Measurements from ENCODE around the gene COG5.
A peak's percentile ranks its signal among the peaks of the same experiment; 100 is the strongest.

COG5 gene

DNA sequence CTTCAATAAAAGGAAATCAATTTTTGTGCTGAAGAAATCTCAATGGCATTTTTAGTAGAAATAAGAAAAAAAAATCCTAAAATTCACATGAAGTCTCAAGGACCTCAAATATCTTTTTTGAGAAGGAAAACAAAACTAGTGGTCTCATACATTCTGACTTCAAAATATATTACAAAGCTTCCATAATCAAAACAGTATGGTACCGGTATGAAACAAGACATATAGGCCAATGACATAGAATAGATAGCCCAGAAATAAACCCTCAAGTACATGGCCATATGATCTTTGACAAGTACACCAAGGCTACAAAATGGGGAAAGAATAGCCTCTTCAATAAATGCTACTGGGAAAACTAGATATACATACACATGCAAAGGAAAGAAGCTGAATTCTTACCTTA lies 225.6 kb downstream of the COG5 start:
- no peak for DNase-seq

DNA sequence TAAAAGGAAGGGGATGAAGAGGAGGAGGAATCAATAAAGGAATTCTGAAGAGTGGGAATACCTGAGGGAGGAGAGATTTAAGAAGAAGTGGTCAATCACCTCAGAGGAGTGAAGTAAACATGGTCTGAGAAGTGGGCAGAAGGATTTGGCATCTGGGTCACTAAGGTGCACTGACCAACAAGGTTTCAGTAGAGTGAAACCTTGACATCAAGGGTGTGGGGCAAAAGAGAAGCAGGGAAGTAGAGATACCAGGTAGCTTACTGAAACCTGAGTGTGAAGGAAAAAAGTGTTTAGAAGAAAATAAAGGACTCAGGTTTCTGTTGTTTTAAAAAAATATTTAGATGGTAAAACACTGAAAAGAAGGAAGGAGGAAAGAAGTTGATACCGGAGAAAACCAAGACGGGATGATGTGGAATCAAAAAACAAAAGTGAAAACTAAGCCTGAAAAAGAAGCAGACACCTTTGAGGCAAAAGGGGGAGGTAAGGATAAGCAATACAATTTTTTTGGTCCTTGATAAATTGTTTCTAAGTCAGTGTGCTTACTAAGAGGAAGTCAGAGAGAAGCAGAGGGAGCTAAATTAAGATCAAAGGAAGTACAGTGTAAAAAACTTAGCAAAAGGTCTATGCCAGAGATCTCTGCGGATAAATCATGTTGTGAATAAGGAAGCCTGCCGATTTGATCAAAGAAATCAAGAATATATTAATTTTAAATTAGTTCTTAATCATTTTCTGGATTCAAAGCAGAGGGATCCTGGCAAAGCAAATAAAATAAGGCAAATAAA lies 231.0 kb downstream of the COG5 start:
- DNase-seq, result no peak

DNA sequence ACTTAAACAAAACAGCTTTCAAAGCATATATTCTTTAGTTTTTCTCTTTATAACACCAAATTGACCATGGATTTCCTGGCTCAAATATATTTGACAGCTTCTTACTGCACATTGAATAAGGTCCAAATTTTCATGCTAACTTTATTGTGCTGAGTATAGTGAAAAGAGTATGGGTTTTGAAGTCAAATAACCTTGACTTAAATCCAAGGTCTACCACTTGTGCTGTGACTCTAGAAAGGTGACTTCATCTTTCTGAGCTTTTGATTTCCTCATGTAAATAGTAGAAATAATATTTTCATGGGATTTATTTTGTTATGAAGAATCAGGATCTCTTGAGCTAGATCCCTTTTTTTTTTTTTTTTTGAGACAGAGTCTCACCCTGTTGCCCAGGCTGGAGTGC lies 233.2 kb downstream of the COG5 start:
- DNase-seq, result no peak

DNA sequence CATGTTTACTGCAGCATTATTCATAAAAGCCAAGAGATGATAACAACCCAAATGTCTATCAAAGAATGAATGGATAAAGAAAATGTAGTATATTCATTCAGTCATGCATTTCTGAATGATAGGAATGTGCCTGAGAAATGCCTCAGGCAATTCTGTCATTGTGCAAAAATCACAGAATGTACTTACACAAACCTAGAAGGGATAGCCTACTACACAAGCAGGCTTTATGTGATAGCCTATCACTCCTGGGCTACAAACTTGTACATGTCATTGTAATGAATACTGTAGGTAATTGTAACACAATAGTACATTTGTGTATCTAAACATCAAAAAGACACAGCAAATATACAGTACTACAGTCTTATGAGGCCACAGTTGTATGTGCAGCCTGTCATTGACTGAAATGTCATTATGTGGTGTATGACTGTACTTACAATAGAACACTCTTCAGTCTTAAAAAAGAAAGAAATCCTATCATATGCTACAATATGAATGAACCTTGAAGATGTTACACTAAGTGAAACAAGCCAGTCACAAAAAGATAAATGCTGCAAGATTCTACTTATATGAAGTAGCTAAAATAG lies 235.6 kb downstream of the COG5 start:
- no peak for DNase-seq

DNA sequence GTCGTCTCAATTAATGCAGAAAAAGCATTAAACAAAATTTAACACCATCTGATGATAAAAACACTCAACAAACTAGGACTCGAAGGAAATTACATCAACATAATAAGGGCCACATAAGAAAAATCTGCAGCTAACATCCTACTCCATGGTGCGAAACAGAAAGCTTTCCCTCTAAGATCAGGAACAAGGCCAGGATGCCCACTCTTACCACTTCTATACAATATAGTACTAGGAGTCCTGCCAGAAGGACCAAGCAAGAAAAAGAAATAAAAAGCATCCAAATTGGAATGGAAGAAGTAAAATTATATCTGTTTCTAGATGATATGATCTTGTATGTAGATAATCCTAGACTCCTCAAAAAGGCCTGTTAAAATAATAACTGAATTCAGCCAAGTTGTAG lies 237.7 kb downstream of the COG5 start:
- DNase-seq, result no peak

DNA sequence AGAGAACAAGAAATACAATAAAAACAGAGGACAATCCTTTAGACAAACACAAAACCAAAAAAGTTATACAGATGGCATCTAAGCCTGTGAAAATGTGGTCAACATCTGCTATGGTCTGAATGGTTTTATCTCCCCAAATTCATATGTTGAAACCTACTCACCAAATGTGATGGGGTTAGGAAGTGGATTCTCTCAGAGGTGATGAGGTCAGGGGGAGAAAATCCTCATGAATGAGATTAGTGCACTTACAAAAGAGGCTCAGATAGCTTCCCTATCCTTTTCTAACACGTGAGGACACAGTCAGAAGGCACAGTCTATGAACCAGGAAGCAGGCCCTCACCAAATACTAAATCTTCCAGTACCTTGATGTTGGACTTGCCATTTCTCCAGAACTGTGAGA lies 241.7 kb downstream of the COG5 start:
- no peak for DNase-seq

DNA sequence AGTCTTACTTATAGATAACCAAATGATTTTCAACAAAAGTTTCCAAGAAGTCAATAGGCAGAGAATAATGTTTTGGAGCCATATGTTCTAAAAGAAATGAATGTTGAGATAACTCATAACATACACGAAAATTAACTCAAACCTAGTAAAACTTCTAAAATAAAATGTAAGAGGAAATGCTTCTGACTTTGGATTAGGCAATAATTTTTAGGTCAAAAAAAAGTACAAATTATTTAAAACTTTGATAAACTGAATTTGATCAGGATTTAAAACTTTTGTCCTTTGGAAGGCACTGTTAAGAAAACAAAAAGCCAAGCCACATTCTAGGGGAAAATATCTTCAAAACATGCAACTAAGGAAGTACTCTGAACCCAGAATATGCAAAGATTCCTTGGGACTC lies 242.1 kb downstream of the COG5 start:
- DNase-seq, result no peak

DNA sequence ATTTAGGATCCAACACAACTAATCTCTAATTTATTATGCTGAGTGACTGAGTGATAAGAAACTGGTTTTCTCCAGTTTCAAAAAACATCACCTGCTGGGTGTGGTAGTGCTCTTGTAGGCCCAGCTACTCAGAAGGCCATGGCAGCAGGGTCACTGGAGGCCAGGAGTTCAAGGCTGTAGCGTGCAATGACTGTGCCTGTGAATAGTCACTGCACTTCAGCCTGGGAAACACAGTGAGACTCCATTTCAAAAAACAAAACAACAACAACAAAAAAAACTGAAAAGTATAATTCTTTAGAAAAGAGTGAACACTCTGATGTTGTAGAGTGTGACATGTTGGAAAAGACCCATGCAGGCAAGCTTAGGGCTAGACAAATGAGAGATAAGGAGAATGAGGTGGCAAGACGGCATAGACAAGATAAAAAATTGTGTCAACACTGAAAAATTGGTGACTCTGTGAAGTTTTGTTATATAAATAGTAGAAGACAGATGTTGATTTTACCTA lies 243.9 kb downstream of the COG5 start:
- no peak for DNase-seq

DNA sequence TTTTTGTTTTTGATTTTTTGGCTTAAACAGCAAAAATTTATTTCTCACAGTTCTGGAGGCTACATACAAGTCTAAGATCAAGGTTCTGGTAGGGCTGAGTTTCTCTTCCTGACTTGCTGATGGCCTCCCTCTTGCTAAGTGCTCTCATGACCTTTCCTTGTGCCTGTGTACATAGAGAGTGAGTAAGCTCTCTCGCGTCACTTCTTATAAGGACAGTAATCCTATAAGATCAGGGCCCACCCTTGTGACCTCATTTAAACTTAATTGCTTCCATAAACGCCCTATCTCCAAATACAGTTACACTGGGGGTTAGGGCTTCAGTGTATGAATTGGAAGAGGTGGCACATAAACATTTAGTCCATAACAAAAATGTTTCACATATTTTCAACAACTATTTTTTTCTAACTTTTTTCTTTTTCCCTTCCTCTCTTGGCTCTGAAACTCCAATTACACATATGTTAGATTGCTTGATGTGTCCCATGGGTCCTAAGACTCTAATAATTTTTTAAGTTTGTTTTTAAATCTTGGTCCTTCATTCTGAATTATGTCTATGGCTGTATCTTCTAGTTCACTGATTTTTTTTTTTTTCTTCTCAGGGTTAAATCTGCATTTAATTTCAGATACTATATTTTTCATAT lies 245.1 kb downstream of the COG5 start:
- DNase-seq, result no peak

DNA sequence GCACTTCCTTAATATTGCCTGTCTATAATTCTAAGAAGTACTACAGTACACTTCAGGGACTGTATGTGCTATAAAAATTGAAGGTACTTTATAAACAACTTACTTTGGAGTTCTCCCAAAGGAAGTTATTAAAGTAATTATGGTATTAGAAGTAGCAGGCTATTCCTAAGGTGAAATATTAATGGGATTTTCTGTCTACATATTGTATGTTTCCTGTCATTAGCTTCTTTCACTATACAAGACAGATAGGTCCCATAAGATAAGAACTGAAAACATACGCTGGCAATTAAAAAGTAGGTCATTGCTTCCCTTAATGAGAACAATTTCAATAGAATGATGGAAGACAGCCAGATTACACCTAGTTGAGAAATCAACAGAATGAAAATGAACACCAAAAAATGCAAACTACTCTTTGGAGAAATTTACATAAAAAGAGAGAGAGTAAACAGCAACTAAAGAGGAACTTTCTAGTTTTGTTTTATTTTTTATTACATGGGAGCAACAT lies 248.0 kb downstream of the COG5 start:
- no peak for DNase-seq

DNA sequence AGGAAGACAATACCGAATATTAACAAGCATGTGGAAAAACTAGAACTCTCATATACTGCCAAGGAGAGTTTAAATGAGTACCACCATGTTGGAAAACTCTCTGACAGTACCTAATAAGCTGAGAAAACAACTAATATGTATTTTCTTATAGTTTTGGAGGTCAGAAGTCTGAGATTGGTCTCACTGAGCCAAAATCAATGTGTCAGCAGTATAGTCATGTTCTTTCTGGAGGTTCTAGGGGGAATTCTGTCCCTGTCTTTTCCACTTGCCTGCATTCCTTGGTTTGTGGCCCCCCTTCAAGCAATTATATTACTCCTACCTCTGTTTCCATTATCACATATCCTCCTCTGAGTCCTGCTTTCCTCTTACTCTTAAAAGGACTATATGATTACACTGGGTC lies 250.4 kb downstream of the COG5 start:
- no peak for DNase-seq

DNA sequence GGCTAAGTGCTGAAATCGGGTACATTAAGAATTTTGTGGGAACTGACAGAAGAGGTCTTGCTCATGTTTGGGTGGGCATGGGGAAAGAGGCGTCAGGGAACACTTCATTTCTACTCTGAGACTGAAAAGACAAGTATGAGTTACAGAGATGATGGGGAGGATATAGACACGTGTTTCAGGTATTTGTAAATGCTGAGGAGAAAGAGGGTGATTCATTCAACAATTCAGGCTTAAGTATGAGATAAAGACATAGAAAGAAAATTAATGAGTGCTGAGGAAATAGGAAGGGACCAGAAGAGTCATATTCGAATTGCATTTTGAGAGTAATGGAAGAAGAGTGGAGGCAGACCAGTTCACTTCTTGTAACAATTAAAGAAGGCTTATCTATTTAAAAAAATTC lies 251.3 kb downstream of the COG5 start:
- DNase-seq, result no peak

DNA sequence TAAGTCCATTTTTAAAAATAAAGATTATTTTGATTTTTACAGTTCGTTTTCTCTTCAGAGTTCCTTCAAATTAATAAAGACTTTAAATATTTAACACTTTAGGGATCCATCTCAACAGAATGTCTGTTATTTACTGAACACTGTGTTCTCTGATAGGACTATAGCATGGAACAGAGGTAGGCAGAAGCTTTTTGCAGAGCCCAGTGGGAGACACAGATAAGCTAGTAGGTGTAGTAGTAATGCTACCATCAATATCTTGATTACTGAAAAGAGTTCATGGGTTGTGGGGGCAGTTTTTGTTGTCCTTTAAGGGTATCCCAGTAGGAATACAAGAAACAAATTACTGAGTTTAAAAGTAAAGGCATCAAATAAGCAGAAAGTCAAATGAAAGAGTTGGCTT lies 254.4 kb downstream of the COG5 start:
- no peak for DNase-seq

DNA sequence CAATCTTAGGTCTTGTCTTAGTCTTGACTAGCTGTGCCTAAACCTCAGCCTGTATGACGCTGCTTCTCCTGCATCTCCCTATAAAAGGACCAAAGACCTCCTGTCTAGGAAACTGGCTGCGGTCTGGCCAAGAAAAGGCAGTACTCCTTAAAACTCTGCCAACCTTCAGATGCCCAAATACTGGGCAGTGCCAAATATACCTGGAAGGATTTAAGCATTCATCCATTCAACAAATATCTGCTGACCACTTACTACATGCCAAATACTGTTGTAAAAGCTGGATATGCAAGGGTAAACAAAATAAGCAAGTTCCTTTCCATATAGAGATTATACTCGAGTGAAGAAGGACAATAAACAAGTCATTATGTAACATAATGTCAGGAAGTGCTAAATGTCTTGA lies 259.1 kb downstream of the COG5 start:
- DNase-seq, result no peak

DNA sequence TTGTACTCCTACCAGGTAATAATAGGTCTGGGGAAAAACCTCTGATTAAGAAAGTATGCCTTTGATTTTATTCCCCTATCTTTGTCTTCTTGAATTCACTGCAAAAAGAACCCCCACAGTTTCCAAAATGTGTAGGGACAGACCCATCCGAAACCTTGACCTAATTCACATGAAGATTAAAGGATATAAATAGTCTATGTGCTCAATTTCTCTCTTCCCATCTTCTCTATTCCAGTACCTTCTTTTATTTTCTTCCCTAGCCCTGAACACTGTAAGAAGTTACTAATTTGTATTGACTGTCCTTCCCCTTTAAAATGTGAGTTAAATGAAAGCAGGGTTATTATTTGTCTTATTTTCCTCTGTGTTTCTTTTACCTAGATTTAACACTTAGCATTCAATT lies 259.7 kb downstream of the COG5 start:
- no peak for DNase-seq

DNA sequence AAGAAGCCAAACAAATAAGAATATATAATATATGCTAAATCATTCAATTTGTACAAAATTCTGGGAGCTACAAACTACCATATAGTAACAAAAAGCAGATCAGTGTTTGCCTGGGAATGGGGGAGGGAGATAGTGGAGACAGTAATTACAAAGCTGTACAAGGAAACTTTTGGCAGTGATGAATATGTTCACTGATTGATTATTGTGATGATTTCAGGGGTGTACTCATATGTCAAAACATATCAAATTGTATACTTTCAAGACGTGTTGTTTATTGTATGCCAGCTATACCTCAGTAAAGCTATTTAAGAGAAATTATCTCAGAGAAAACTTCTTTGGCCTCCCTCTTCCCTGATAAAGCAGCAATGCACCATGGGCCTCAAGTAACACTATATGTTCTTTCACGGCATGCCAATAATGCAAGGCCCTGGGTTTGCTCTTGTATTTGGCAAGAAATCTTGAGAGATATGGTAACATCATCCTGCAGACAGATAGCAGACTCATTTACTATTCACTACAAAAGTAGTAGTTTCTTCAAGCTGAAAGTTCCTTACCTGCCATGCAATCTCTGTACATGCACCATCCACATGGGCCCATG lies 261.4 kb downstream of the COG5 start:
- no peak for DNase-seq

DNA sequence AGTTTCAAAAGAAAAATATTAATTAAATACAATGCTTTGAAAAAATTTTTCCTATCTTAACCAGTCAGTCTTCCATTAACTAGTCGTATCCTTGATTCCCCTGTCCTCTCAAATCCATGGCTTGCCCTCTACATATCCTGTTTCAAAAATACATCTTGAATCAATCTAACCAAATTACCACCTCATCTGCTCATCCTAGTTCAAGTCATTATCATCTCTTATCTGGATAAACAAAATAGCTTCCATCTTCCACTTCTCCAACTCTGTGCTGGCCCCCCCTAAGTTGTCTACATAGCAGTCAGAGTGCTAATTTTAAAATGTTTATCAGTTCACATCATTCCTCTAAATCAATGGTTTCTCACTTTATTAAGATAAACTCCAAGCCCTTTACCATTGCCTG lies 269.5 kb downstream of the COG5 start:
- no peak for DNase-seq

DNA sequence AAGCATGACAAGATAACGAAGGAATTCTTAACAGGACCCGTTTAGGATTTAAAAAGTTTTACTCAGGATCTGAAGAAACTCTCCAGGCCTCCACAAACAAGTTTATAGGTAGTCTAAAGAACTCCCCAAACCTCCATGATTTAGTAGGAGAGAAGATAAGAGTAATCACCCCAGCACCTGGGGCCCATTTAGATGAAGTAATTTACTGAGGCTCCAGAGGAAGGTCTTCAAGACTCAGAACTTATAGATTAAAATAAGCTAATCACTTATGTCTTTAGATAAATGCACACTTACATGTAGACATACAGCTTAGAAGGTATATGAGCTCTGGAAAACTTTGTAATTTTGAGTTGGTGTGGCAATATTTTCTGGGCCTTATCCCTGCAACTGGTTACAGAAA lies 271.1 kb downstream of the COG5 start:
- no peak for DNase-seq

DNA sequence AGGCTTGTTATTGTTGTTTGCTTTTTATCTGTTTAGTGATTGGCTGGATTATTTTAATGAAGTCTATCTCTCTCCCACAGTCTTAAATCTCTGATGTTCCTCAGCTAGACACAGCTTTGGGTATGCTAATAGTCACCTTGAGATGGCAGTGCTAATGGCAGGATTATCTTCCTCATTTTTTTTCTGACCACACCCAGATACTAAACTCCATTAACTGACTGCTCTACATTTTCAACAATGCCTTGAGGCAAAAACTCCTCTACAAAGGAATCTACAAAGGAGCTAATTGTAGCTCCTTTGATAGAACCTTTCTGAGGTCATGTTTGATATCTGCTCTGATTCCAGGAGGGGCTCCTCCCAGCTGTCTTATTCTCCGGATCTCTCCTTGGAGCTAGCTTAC lies 272.3 kb downstream of the COG5 start:
- no peak for DNase-seq

DNA sequence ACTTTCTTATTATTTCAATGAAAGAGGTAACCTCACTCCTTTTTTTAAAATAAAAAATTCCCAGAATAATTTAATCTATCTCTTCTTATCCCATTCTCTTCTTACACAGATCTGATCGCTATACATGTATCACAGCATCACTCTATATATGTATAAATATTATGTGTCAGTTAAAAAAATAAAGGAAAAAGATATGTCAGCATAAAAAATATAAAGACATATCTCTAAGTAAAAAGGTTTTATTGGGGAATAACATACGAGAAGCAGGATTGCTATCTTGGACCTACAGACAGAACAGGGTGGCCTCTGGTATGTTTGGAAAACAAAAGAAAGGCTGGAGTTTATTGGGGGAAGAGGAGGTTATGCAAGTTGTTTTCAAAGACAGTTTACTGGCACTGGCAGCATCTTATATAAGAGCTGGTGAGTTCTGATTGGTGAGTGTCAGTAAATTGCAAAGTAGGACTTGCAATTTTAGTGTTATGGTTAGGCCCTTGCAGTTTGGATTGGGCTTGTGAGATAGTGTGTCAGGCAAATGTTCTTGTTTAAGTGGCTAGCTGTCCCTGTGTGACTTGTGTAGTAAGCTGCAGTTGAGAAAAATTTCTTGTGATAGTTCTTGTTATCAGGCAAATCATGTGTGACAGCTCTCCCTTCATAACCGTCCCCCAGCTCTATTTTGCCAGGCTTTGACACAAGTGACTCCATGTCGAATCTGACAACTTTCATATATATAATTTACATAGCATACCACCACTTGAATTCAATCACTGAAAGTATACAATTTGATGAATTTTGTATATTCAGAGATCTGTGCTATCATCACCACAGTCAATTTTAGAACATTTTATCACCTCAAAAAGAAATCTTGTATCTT lies 276.7 kb downstream of the COG5 start:
- peak in 1 of 56 donors; percentile 9 for DNase-seq

DNA sequence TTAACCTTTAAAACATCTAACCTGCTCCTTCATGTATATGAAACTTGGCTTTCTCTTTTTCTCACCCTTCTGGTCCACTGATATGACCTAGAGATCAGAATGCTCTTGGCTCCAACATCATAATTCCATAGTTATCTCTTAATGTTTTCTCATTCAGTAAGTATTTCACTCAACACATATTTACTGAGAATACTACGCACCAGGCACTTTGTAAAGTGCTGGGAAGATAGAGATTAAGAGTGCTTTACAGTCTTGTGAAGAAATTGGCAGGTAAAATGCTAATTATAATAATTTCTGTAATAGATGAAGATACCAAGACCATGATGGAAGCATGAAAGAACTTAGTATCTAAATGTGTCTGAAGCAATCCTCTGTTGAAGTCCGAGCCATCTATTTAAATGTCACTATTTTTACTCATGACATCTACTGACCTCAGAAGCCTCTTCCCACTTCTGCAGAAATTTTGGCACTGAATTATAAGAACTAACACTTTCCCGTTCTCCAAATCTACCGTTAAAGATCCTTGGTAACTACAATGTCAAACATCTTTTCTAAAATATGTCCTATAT lies 278.7 kb downstream of the COG5 start:
- DNase-seq, result no peak

All from nucleus accumbens (tissue), 56 donors.